Activated CD8-positive, alpha-beta memory T cell treated with anti-CD3 and anti-CD28 coated beads for 24 hours (primary cell): ENCODE measurements around the gene PLXNA3.

Experiments used
- DNase-seq: peaks from one replicate; pipeline ENCODE4 v3.0.0-alpha.2; 2020

Gene PLXNA3

DNA sequence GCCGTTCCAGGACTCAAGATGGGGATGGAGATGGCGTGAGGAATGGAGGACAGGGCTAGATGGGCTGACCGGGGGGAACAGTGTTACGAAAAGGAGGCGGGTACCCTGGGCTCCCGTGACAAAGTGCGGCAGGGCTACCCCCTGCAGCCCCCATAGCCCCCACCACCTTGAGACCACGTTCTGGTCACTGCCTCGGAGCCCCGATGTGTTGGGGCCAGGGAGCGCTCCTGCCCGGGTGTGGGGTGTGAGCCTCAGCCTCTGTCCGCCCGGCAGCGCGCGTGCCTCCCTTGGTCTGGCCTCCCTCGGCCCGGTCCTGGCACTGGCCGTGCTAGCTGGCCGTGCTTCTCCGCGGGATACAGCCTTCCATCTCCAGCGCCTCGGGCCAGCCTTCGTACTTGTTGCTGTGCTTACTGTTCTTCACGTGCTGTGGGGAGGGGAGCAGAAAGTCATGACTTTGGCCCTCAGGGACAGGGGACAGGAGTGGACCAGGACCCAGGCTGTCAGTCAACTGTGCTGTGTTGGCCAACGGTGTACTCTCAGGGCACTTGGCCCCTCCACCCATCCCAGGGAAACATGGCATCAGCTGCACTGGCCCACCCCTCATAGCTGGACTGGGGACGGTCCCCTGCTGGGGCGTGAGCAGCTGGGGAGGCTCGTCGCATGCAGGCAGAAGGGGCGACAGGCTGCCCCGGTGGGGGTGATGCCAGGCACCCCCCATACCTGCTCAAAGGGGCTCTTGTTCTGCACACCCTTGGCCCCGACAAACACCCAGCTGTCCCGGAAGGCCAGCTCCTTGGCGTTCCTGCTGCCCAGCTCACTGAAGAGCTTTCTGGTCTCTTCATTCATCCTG, 48.6 kb downstream of the PLXNA3 start:
- DNase-seq = no peak

DNA sequence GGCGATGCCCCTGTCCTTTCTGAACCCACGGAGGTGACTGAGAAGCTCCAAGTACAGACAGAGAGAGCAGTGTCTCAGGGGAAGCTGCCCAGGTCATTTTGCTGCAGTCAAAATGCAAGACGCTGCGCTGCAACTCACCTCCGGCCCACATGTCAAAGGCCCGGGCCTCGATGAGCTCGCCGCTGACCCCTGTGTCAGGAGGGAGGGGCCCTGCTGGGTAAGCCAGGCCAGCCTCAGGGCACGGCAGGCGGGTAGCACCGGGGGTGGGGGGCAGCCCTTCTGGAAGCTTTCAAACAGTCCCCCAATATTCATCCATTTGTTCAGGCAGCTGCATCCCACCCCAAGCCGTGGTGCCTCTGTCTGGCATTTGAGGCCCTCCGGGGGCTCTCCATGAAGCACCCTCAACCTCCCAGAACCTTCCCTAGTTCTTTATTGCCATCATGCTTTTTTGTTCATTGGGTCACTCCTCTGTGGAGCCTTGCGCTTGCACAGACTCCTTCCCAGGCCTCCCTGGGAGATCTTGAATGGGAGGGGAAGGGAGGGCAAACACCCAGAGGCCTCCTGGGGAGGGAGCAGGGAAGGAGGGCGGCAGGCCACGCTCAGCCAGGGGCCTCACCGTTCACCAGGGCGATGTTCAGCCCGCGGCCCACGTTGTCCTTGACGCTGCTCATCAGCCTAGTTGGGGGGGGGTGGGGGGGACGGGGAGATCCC, 49.7 kb downstream of the PLXNA3 start:
- DNase-seq = no peak

GRCh38 chrX:154508384-154508745, 50.3 kb downstream of the PLXNA3 start:
- no peak for DNase-seq

- DNase-seq = no peak
Measured at GRCh38 chrX:154509455-154509854, 51.4 kb downstream of the PLXNA3 start.

DNA sequence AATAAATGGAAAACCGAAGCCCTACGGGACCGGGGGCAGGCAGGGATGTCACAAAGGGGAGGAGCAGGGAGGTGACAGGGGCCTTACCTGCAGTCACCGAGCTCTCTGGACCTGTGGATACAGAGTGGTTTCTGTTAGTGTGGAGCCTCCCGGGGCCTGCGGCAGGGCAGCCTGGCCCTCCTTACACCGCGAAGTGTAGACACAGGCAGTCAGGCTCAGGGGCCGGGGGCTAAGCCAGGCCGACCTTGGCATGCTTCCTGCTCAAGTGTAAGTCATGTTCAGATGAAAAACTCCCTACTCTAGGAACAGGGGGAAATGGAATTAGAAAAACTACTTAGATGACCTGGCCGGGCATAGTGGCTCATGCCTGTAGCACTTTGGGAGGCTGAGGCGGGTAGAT, 53.7 kb downstream of the PLXNA3 start:
- no peak for DNase-seq

DNA sequence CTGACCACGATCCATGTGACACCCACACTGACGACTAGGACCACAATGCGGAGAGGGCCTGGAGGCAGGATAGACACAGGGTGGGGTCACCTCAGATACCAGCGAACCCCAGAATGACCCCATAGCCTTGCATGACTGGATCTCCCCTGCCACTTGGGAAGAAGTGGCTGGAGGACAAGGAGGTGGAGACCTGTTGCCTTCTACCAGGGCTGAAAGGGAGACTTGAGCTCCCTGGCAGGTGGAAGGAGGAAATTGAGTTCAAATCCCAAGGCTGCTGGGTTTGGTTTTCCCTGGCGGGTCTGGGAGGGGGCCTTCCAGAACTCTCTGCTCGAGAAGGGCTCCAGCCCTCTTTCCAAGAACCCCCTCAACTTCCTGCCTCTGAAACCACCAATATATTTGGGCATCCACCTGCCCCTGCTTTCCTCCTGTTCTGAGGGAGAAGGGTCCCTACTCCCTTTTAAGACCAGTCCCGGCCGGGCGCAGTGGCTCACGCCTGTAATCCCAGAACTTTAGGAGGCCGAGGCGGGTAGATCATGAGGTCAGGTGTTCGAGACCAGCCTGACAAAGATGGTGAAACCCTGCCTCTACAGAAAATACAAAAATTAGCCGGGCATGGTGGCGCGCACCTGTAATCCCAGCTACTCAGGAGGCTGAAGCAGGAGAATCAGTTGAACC, 54.9 kb downstream of the PLXNA3 start:
- DNase-seq = no peak

DNA sequence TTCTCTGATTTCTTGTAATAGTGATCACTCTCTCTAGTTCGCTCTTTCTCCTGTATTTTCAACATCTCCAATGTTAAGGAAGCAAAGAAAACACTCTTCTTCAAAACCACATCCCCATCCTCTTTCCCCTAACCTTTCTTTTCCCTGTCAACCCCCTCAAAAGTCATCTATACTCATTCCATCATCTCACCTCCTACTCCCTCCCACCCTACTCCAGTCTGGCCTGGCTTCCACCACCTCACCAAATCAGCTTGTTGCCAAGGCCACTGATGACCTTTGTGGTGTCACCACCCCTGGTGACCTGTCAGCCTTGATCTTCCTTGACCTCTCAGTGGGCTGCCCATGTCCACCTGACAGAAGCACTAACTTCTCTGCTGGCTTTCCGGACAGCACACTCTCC, 55.6 kb downstream of the PLXNA3 start:
- no peak for DNase-seq

- no peak for DNase-seq
Measured at GRCh38 chrX:154515090-154515965, 57.2 kb downstream of the PLXNA3 start.

- peak; percentile 95 for DNase-seq
Measured at GRCh38 chrX:154515966-154516655, 58.0 kb downstream of the PLXNA3 start, which contains the start of gene FAM3A. TSS of gene FAM3A (minus strand) at chrX:154516232. CDS start at chrX:154515772, 460 bp downstream.

- no peak for DNase-seq
Measured at GRCh38 chrX:154516656-154517100, 58.6 kb downstream of the PLXNA3 start.

DNA sequence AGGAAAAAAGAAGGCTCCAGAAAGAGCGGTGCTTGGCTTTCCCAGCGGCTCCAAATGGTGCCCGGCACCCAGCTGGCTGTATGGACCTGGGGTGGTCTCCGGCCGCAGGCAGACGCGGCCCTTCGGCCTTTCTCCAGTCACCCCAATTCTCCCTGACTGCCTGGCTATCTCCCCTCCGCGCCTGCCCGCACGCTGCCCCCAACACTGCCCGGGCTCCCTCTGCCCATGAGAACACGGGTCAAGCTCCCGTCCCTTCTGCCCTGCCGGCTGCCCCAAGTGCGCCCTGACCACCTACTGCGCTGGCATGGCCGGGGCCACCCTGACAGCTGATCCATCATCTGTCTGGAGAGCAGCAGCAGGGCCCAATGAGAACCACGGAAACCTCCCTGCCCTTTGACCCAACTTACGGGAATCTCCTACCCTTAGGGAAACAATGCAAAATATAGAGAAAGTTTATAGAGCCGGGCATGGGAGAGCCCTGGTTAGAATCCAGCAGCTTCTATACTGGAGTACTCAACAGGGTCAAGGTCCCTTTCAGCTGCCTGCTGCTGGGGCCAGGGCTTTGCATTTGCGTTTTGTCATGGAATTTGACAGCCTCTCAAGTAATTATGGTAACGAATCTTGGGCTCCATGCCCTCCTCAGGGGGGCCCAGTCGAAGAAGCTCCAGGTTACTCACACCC, 59.2 kb downstream of the PLXNA3 start:
- no peak for DNase-seq

- DNase-seq = no peak
Measured at GRCh38 chrX:154519389-154519788, 61.3 kb downstream of the PLXNA3 start.

GRCh38 chrX:154525606-154526490, 67.8 kb downstream of the PLXNA3 start:
- no peak for DNase-seq

- peak; percentile 75 for DNase-seq
Measured at GRCh38 chrX:154526901-154527675, 69.0 kb downstream of the PLXNA3 start.
